GM19438 (cell line): ENCODE data around the gene STAM.

Experiments
- ATAC-seq: cut with Tn5 transposase; IDR thresholded peaks from one replicate; pipeline ENCODE4 v1.9.1; 2021; ENCODE audit warnings: low read depth; ENCODE audit not compliant: unreplicated experiment

The STAM gene

GRCh38 chr10:17671307-17671706, 27.4 kb downstream of the STAM start:
- ATAC-seq, result no peak

GRCh38 chr10:17673471-17674061, 29.6 kb downstream of the STAM start:
- ATAC-seq, result no peak

- ATAC-seq, result no peak
Observed at GRCh38 chr10:17674566-17674965, 30.6 kb downstream of the STAM start.

- no peak for ATAC-seq
Observed at GRCh38 chr10:17675638-17676037, 31.7 kb downstream of the STAM start.

GRCh38 chr10:17676919-17677318, 33.0 kb downstream of the STAM start:
- ATAC-seq, result no peak

- no peak for ATAC-seq
Observed at GRCh38 chr10:17682236-17682946, 38.4 kb downstream of the STAM start.

- ATAC-seq, result no peak
Observed at GRCh38 chr10:17683541-17683940, 39.6 kb downstream of the STAM start.

GRCh38 chr10:17684537-17684936, 40.6 kb downstream of the STAM start:
- ATAC-seq, result no peak

GRCh38 chr10:17685233-17685840, 41.4 kb downstream of the STAM start:
- ATAC-seq, result no peak

GRCh38 chr10:17687117-17687831, 43.3 kb downstream of the STAM start:
- no peak for ATAC-seq

- ATAC-seq, result no peak
Observed at GRCh38 chr10:17689137-17689536, 45.2 kb downstream of the STAM start.

- ATAC-seq, result no peak
Observed at GRCh38 chr10:17693009-17693408, 49.1 kb downstream of the STAM start.

- ATAC-seq, result no peak
Observed at GRCh38 chr10:17698696-17699095, 54.7 kb downstream of the STAM start.

- no peak for ATAC-seq
Observed at GRCh38 chr10:17701301-17701700, 57.4 kb downstream of the STAM start.

- no peak for ATAC-seq
Observed at GRCh38 chr10:17703706-17704105, 59.8 kb downstream of the STAM start.

- ATAC-seq, result no peak
Observed at GRCh38 chr10:17708821-17709220, 64.9 kb downstream of the STAM start.

GRCh38 chr10:17709492-17709891, 65.5 kb downstream of the STAM start:
- no peak for ATAC-seq

GRCh38 chr10:17710181-17710580, 66.2 kb downstream of the STAM start:
- no peak for ATAC-seq

- no peak for ATAC-seq
Observed at GRCh38 chr10:17712053-17712452, 68.1 kb downstream of the STAM start.

GRCh38 chr10:17712717-17713471, 68.9 kb downstream of the STAM start:
- ATAC-seq, result no peak

- ATAC-seq, result no peak
Observed at GRCh38 chr10:17713758-17714157, 69.8 kb downstream of the STAM start.
